22Rv1 (cell line): ENCODE measurements around the gene LRBA.

Experiments
- CTCF ChIP-seq: fragments of 450-650 bp; IDR thresholded peaks from 2 replicates; pipeline ENCODE4 v1.5.1; 2017; ENCODE audit warnings: mild to moderate bottlenecking
- ZFX ChIP-seq: fragments of 450-650 bp; IDR thresholded peaks from 2 replicates; pipeline ENCODE4 v1.6.1; 2017; ENCODE audit warnings: antibody characterized with exemption, borderline replicate concordance

- TF ChIP-seq CTCF, result no peak
- TF ChIP-seq ZFX, result no peak
Observed at GRCh38 chr4:150229520-150229919, 785.6 kb downstream of the LRBA start.
